Hepatocyte (in vitro differentiated cells): ENCODE data around the gene KRT7. TPM values are rescaled to one million over a fixed set of nuclear protein-coding genes. Genes with fewer than 3 reads are reported as not detected.

Source experiments
- DNase-seq: peaks from one replicate; pipeline ENCODE4 v3.0.0-alpha.2; 2016; ENCODE audit warnings: low spot score
- H2AFZ ChIP-seq: fragments of 200-600 bp; sonication (generic); 2 replicates; pipeline ENCODE4 v1.6.0; 2016; ENCODE audit warnings: antibody characterized with exemption, mild to moderate bottlenecking
- H3K27ac ChIP-seq: fragments of 200-600 bp; sonication (generic); 2 replicates; pipeline ENCODE4 v1.5.1; 2016; ENCODE audit warnings: mild to moderate bottlenecking
- H3K27me3 ChIP-seq: fragments of 200-600 bp; sonication (generic); 2 replicates; pipeline ENCODE4 v1.6.1; 2016
- H3K36me3 ChIP-seq: fragments of 200-600 bp; sonication (generic); replicated peaks from 2 replicates; pipeline ENCODE4 v1.5.1; 2016; ENCODE audit warnings: low read depth; ENCODE audit not compliant: insufficient read depth
- H3K4me1 ChIP-seq: fragments of 200-600 bp; sonication (generic); 2 replicates; pipeline ENCODE4 v1.5.1; 2016; ENCODE audit warnings: mild to moderate bottlenecking, moderate library complexity; ENCODE audit not compliant: insufficient read depth
- H3K4me2 ChIP-seq: fragments of 200-600 bp; sonication (generic); 2 replicates; pipeline ENCODE4 v1.6.0; 2016
- H3K4me3 ChIP-seq: fragments of 200-600 bp; sonication (generic); 2 replicates; pipeline ENCODE4 v1.5.1; 2016; ENCODE audit warnings: mild to moderate bottlenecking
- H3K79me2 ChIP-seq: fragments of 200-600 bp; sonication (generic); 2 replicates; pipeline ENCODE4 v1.6.0; 2017; ENCODE audit warnings: mild to moderate bottlenecking
- H3K9me2 ChIP-seq: fragments of 200-600 bp; sonication (generic); replicated peaks from 2 replicates; pipeline ENCODE4 v1.6.0; 2017; ENCODE audit warnings: mild to moderate bottlenecking; ENCODE audit not compliant: insufficient read depth
- H3K9me3 ChIP-seq: fragments of 200-600 bp; sonication (generic); 2 replicates; pipeline ENCODE4 v1.5.1; 2016; ENCODE audit warnings: low read depth, mild to moderate bottlenecking
- H4K20me1 ChIP-seq: fragments of 200-600 bp; sonication (generic); 2 replicates; pipeline ENCODE4 v1.6.0; 2016; ENCODE audit warnings: mild to moderate bottlenecking; ENCODE audit not compliant: insufficient read depth, poor library complexity, severe bottlenecking
- CTCF ChIP-seq: fragments of 200-600 bp; sonication (generic); IDR thresholded peaks from 2 replicates; pipeline ENCODE4 v1.5.1; 2016; ENCODE audit warnings: antibody characterized with exemption, mild to moderate bottlenecking; ENCODE audit not compliant: poor library complexity
- EZH2 ChIP-seq: fragments of 200-600 bp; sonication (generic); IDR thresholded peaks from 2 replicates; pipeline ENCODE4 v1.6.1; 2016; ENCODE audit warnings: antibody characterized with exemption, mild to moderate bottlenecking, borderline replicate concordance
- EZH2phosphoT487 ChIP-seq: fragments of 200-600 bp; sonication (generic); IDR thresholded peaks from one replicate; pipeline ENCODE4 v1.6.1; 2018; ENCODE audit warnings: antibody characterized with exemption, mild to moderate bottlenecking, low read depth, moderate library complexity; ENCODE audit not compliant: unreplicated experiment, severe bottlenecking
- WGBS: methylation state at CpG from one replicate; pipeline ENCODE4 v1.1.6; 2016; ENCODE audit warnings: low lambda C conversion rate; ENCODE audit errors: missing lambda C conversion rate; 5-methylcytosine and 5-hydroxymethylcytosine counted together
- polyA plus RNA-seq: library from polyadenylated mRNA; unstranded; fragments of >200 nt; fragmentation: Nextera tagmentation; extraction: Ambion mirVana; gene quantifications from 2 replicates; pipeline ENCODE4 v1.2.1, GENCODE V29; 2016
- total RNA-seq: library from RNA; depleted of rRNA; stranded (reverse); fragments of >200 nt; gene quantifications from 2 replicates; pipeline ENCODE4 v1.2.3, GENCODE V29; 2014

Gene KRT7
- total and polyA plus RNA-seq, 2 experiments from 2014 or later, result 27.1 to 33.3 TPM

DNA sequence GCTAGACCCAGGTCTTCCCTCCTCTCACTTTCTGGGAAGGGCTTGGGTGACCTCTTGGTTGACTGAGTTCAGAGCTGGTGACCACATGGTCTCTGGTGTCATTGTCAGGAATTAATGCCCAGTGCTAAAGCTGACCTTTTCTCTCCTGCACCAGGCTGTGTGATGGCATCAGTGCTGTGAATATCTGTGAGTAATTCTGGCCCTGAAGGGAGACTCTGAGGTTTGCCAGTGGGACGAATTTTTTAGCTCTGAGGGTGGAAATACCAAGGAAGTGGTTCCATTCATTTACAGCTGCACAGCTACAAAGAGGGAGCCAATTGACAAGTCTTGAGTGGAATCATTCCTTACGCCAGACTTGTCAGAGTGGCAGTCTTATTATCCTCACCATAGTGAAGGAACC lies 35.2 kb downstream of the KRT7 start:
- Histone ChIP-seq H3K4me3 (no peak overlapping the region), H3K27ac (no peak overlapping the region), H3K27me3 (no peaks in the 10 kb centered on the region), H3K4me1 (no peaks in the 10 kb centered on the region), H3K4me2 (no peak overlapping the region), H2AFZ (no peak overlapping the region), H4K20me1 (no peaks in the 10 kb centered on the region), H3K79me2 (no peaks in the 10 kb centered on the region), H3K36me3 (no peaks in the 10 kb centered on the region), H3K9me3 (no peaks in the 10 kb centered on the region), H3K9me2 (no peaks in the 10 kb centered on the region)
- no peak for DNase-seq
- WGBS, result 83% methylated on average over 2 of the region's 2 CpGs
- TF ChIP-seq EZH2 (no peak), CTCF (no peak), EZH2phosphoT487 (no peak)

GRCh38 chr12:52270541-52271070 lies 37.6 kb downstream of the KRT7 start:
- H2AFZ ChIP-seq, result no peak overlapping the region
- H3K79me2 ChIP-seq, result no peaks in the 10 kb centered on the region
- no peaks in the 10 kb centered on the region for H3K36me3 ChIP-seq
- WGBS, result 87% methylated on average over 6 of the region's 6 CpGs
- no peaks in the 10 kb centered on the region for H3K9me2 ChIP-seq
- no peak overlapping the region for H3K27ac ChIP-seq
- no peaks in the 10 kb centered on the region for H3K4me1 ChIP-seq
- no peak for DNase-seq
- no peaks in the 10 kb centered on the region for H4K20me1 ChIP-seq
- no peak overlapping the region for H3K4me3 ChIP-seq
- H3K4me2 ChIP-seq, result no peak overlapping the region
- no peaks in the 10 kb centered on the region for H3K9me3 ChIP-seq
- TF ChIP-seq EZH2 (no peak), CTCF (no peak), EZH2phosphoT487 (no peak)
- no peaks in the 10 kb centered on the region for H3K27me3 ChIP-seq

GRCh38 chr12:52271158-52271557 lies 38.1 kb downstream of the KRT7 start:
- Histone ChIP-seq H4K20me1 (no peaks in the 10 kb centered on the region), H3K4me3 (no peak overlapping the region), H3K79me2 (no peaks in the 10 kb centered on the region), H3K9me3 (no peaks in the 10 kb centered on the region), H3K27ac (no peak overlapping the region), H2AFZ (no peak overlapping the region), H3K27me3 (no peaks in the 10 kb centered on the region), H3K36me3 (no peaks in the 10 kb centered on the region), H3K4me1 (no peaks in the 10 kb centered on the region), H3K9me2 (no peaks in the 10 kb centered on the region), H3K4me2 (no peak overlapping the region)
- DNase-seq, result no peak
- 50% methylated on average over 1 of the region's 1 CpG for WGBS
- TF ChIP-seq EZH2phosphoT487 (no peak), CTCF (no peak), EZH2 (no peak)
